A549 treated with dexamethasone at 1 μM for 4 hours (cell line): ENCODE measurements around the gene HELT. TPM values are rescaled to one million over a fixed set of nuclear protein-coding genes. Genes with fewer than 3 reads are reported as not detected.

Experiments
- total RNA-seq: library from RNA; stranded (reverse); fragments of 200-300 nt; extraction: Qiagen RNA extraction; gene quantifications from 5 replicates; pipeline ENCODE4 v1.2.3, GENCODE V29; 2022

The HELT gene
- 0.16 TPM in 1 of 5 replicates, not detected in the others for total RNA-seq

DNA sequence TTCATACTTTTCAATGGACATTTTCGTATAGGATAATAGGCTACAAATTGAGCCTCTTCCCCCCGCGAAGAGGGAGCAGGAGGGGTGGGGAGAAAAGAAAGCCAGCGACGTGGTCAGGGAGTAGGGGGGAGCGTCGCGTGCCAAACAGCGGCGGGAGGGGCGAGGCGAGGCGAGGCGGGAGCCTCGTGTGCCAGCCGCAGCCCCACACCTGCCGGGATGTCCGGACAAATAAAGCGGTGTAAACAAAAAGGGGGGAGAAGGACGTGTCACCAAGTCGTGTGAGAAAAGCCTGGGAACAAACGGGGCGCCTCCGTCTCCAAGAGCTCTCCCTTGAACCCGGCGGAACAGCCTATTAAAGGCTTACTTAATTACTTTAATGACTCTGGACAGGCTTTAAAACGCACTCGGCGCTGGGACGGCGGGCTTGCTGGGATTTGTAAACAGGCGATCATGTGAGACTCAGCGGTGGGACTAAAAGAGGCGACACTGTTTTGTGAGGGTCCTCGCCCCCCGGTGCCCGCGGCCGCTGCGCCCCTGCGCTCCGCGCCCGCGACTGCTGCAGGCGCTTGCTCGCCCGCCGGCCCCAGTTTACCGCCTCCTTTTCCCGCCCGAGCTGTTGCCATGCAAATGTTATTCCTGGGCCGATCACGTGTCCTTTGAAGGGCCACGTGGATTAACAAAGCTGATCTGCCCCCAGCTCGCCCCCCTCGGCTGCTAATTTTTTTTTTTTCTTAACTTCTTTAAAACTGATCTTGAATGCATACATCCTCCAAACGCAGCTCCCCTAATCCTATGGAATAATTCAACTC lies at the start of gene HELT:
HELT (plus strand) TSS at position 527 of the 809 bp plus-strand sequence. CDS start 439 bp downstream, outside the sequence.

Other genes starting within 250 kb of the HELT start
- 43.4 to 53.2 TPM (median 52.4 TPM) in 5 replicates for gene ACSL1, start 192.5 kb upstream of the HELT start, total RNA-seq
- gene SLC25A4, start 124.8 kb downstream of the HELT start, total RNA-seq = 13.0 to 15.9 TPM (median 14.7 TPM) in 5 replicates
- 10.4 to 16.0 TPM (median 13.1 TPM) in 5 replicates for gene CFAP97, start 185.5 kb downstream of the HELT start, total RNA-seq
- 6.9 to 8.1 TPM (median 7.4 TPM) in 5 replicates for gene SNX25, start 191.1 kb downstream of the HELT start, total RNA-seq